ENCODE measurements around the gene DYNC2H1. TPM values are rescaled to one million over a fixed set of nuclear protein-coding genes. Genes with fewer than 3 reads are reported as not detected.

Gene DYNC2H1
- total RNA-seq, 1 donor = 3.3 TPM

- no peaks in the 10 kb centered on the region for H3K27me3 ChIP-seq (ENCODE audit: insufficient read depth, low read length)
- H3K4me1 ChIP-seq (ENCODE audit: insufficient read depth, low read length) = no peaks in the 10 kb centered on the region
- no peak overlapping the region for H3K4me3 ChIP-seq (ENCODE audit: low read length)
- H3K9me3 ChIP-seq (ENCODE audit: low read depth, low read length) = no peaks in the 10 kb centered on the region
Observed at GRCh38 chr11:103202048-103202651, 92.9 kb downstream of the DYNC2H1 start.

GRCh38 chr11:103210543-103210942, 101.3 kb downstream of the DYNC2H1 start:
- Histone ChIP-seq H3K4me3 (ENCODE audit: low read length) (no peak overlapping the region), H3K27me3 (ENCODE audit: insufficient read depth, low read length) (no peaks in the 10 kb centered on the region), H3K9me3 (ENCODE audit: low read depth, low read length) (no peaks in the 10 kb centered on the region), H3K4me1 (ENCODE audit: insufficient read depth, low read length) (no peaks in the 10 kb centered on the region)

- Histone ChIP-seq H3K27me3 (ENCODE audit: insufficient read depth, low read length) (no peaks in the 10 kb centered on the region), H3K4me3 (ENCODE audit: low read length) (no peak overlapping the region), H3K4me1 (ENCODE audit: insufficient read depth, low read length) (no peaks in the 10 kb centered on the region), H3K9me3 (ENCODE audit: low read depth, low read length) (no peaks in the 10 kb centered on the region)
Observed at GRCh38 chr11:103215812-103216211, 106.6 kb downstream of the DYNC2H1 start.

GRCh38 chr11:103220133-103220532, 110.9 kb downstream of the DYNC2H1 start:
- Histone ChIP-seq H3K4me3 (ENCODE audit: low read length) (no peak overlapping the region), H3K9me3 (ENCODE audit: low read depth, low read length) (no peaks in the 10 kb centered on the region), H3K27me3 (ENCODE audit: insufficient read depth, low read length) (no peaks in the 10 kb centered on the region), H3K4me1 (ENCODE audit: insufficient read depth, low read length) (no peaks in the 10 kb centered on the region)

- no peaks in the 10 kb centered on the region for H3K27me3 ChIP-seq (ENCODE audit: insufficient read depth, low read length)
- no peaks in the 10 kb centered on the region for H3K9me3 ChIP-seq (ENCODE audit: low read depth, low read length)
- H3K4me1 ChIP-seq (ENCODE audit: insufficient read depth, low read length) = no peaks in the 10 kb centered on the region
Observed at GRCh38 chr11:103222806-103223205, 113.6 kb downstream of the DYNC2H1 start.

DNA sequence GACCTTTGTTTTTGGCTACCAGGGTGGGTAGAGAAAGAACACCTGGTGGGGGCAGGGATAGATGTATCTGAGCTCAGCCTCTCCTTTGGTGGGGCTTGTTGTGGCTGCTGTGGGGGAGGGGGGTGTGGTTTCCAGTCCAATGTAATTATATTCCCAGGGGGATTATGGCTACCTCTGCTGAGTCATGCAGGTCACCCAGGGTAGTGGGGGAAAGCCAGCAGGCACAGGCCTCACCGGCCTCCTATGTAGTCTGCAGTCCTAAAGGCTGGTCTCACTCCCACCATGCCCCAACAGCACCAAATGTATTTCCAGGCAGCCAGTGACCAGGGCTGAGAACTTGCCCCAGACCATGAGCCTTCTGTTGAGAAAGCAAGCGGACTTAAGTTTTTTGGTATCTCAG, 119.6 kb downstream of the DYNC2H1 start:
- Histone ChIP-seq H3K4me3 (ENCODE audit: low read length) (no peak overlapping the region), H3K9me3 (ENCODE audit: low read depth, low read length) (no peaks in the 10 kb centered on the region), H3K27me3 (ENCODE audit: insufficient read depth, low read length) (no peaks in the 10 kb centered on the region), H3K4me1 (ENCODE audit: insufficient read depth, low read length) (no peaks in the 10 kb centered on the region)

More at GRCh38 chr11:103222806-103223205, 113.6 kb downstream of the DYNC2H1 start:
- no peak overlapping the region for H3K4me3 ChIP-seq (ENCODE audit: low read length)

DNA sequence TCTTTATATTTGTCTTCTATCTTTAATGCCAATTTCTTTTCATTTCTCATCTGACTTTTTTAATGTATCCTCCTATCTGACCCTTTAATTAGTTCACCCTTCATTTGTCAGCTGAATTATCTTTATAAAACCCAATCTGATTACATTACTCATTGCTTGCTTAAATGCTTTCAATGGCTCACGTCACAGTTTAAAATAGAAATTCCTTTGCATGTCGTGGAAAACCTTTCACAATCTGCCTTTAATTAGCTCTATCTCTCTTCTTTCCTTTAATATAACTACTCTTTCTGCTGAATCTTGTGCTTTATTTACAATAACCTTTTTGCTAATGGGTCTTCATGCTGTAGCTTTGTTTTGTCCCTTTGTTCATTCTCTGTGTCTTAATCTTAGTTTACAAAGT, 125.7 kb downstream of the DYNC2H1 start:
- H3K4me3 ChIP-seq (ENCODE audit: low read length) = no peak overlapping the region
- no peaks in the 10 kb centered on the region for H3K27me3 ChIP-seq (ENCODE audit: insufficient read depth, low read length)
- no peaks in the 10 kb centered on the region for H3K9me3 ChIP-seq (ENCODE audit: low read depth, low read length)
- H3K4me1 ChIP-seq (ENCODE audit: insufficient read depth, low read length) = no peaks in the 10 kb centered on the region

- H3K4me3 ChIP-seq (ENCODE audit: low read length) = no peak overlapping the region
- no peaks in the 10 kb centered on the region for H3K4me1 ChIP-seq (ENCODE audit: insufficient read depth, low read length)
- H3K27me3 ChIP-seq (ENCODE audit: insufficient read depth, low read length) = no peaks in the 10 kb centered on the region
- no peaks in the 10 kb centered on the region for H3K9me3 ChIP-seq (ENCODE audit: low read depth, low read length)
Observed at GRCh38 chr11:103241574-103241973, 132.3 kb downstream of the DYNC2H1 start.

GRCh38 chr11:103254123-103254522, 144.9 kb downstream of the DYNC2H1 start:
- Histone ChIP-seq H3K27me3 (ENCODE audit: insufficient read depth, low read length) (no peaks in the 10 kb centered on the region), H3K9me3 (ENCODE audit: low read depth, low read length) (no peaks in the 10 kb centered on the region), H3K4me3 (ENCODE audit: low read length) (no peak overlapping the region), H3K4me1 (ENCODE audit: insufficient read depth, low read length) (no peaks in the 10 kb centered on the region)

DNA sequence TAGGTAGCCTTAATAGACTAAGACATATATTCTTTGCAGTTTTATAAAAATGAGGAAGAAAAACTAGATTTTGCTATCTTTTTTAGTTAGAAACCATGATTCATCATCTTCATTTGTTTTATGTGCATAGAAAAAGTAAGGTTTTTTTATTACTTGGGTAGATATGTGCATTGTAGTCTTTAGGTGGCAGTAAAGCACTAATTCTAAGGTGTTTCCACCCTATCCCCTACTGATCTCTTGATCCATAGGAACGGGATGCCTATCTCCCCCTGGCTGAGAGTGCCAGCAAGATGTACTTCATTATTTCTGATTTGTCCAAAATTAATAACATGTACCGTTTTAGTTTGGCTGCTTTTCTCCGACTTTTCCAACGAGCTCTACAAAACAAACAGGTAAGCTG, 148.1 kb downstream of the DYNC2H1 start:
- Histone ChIP-seq H3K27me3 (ENCODE audit: insufficient read depth, low read length) (no peaks in the 10 kb centered on the region), H3K4me3 (ENCODE audit: low read length) (no peak overlapping the region), H3K4me1 (ENCODE audit: insufficient read depth, low read length) (no peaks in the 10 kb centered on the region), H3K9me3 (ENCODE audit: low read depth, low read length) (no peaks in the 10 kb centered on the region)

GRCh38 chr11:103266167-103266831, 157.1 kb downstream of the DYNC2H1 start:
- H3K4me1 ChIP-seq (ENCODE audit: insufficient read depth, low read length) = no peaks in the 10 kb centered on the region
- H3K4me3 ChIP-seq (ENCODE audit: low read length) = no peak overlapping the region
- no peaks in the 10 kb centered on the region for H3K27me3 ChIP-seq (ENCODE audit: insufficient read depth, low read length)
- H3K9me3 ChIP-seq (ENCODE audit: low read depth, low read length) = no peaks in the 10 kb centered on the region

- Histone ChIP-seq H3K27me3 (ENCODE audit: insufficient read depth, low read length) (no peaks in the 10 kb centered on the region), H3K4me3 (ENCODE audit: low read length) (no peak overlapping the region), H3K4me1 (ENCODE audit: insufficient read depth, low read length) (no peaks in the 10 kb centered on the region), H3K9me3 (ENCODE audit: low read depth, low read length) (no peaks in the 10 kb centered on the region)
Observed at GRCh38 chr11:103272876-103273275, 163.7 kb downstream of the DYNC2H1 start.

- H3K27me3 ChIP-seq (ENCODE audit: insufficient read depth, low read length) = no peaks in the 10 kb centered on the region
- no peaks in the 10 kb centered on the region for H3K9me3 ChIP-seq (ENCODE audit: low read depth, low read length)
- no peak overlapping the region for H3K4me3 ChIP-seq (ENCODE audit: low read length)
- H3K4me1 ChIP-seq (ENCODE audit: insufficient read depth, low read length) = no peaks in the 10 kb centered on the region
Observed at GRCh38 chr11:103274025-103274424, 164.8 kb downstream of the DYNC2H1 start.

DNA sequence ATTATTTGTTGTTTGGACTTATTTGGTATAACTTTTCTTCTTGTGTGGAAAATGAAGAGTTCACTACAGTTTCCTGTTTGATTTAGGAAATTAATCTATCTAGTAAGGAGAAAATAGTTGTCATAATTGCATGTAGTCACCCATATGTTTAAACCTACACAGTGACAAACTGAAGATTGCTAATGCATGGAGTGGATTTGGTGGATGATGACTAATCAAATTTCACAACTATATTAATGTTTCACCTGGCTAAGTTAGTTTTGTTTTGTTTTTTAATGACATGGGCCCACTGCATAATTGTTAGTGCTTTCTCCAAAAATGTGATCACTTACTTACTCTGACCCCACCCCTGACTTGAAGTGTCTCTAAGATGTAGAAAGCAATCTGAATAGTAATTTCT, 170.6 kb downstream of the DYNC2H1 start:
- Histone ChIP-seq H3K27me3 (ENCODE audit: insufficient read depth, low read length) (no peaks in the 10 kb centered on the region), H3K4me1 (ENCODE audit: insufficient read depth, low read length) (no peaks in the 10 kb centered on the region), H3K9me3 (ENCODE audit: low read depth, low read length) (no peaks in the 10 kb centered on the region), H3K4me3 (ENCODE audit: low read length) (no peak overlapping the region)

GRCh38 chr11:103281301-103281700, 172.1 kb downstream of the DYNC2H1 start:
- H3K9me3 ChIP-seq (ENCODE audit: low read depth, low read length) = no peaks in the 10 kb centered on the region
- no peaks in the 10 kb centered on the region for H3K4me1 ChIP-seq (ENCODE audit: insufficient read depth, low read length)
- H3K27me3 ChIP-seq (ENCODE audit: insufficient read depth, low read length) = no peaks in the 10 kb centered on the region
- no peak overlapping the region for H3K4me3 ChIP-seq (ENCODE audit: low read length)

GRCh38 chr11:103284260-103284659, 175.0 kb downstream of the DYNC2H1 start:
- Histone ChIP-seq H3K27me3 (ENCODE audit: insufficient read depth, low read length) (no peaks in the 10 kb centered on the region), H3K4me3 (ENCODE audit: low read length) (no peak overlapping the region), H3K9me3 (ENCODE audit: low read depth, low read length) (no peaks in the 10 kb centered on the region), H3K4me1 (ENCODE audit: insufficient read depth, low read length) (no peaks in the 10 kb centered on the region)
